K562 (cell line): Measurements from ENCODE around the gene ATP8B2. TPM values are rescaled to one million over a fixed set of nuclear protein-coding genes. Genes with fewer than 3 reads are reported as not detected.
A peak's percentile ranks its signal among the peaks of the same experiment; 100 is the strongest.

ENCODE experiments used
- ARHGAP35 ChIP-seq: fragments of 450-650 bp; IDR thresholded peaks from 2 replicates; pipeline ENCODE4 v1.6.1; 2018; ENCODE audit not compliant: partially characterized antibody
- CREBBP ChIP-seq: IDR thresholded peaks from one replicate; pipeline ENCODE4 v1.6.1; 2012; ENCODE audit warnings: low read depth, mild to moderate bottlenecking, control low read depth, inconsistent platforms, low read length
- GATAD2B ChIP-seq: fragments of 450-650 bp; IDR thresholded peaks from 2 replicates; pipeline ENCODE4 v1.6.1; 2017; ENCODE audit warnings: mild to moderate bottlenecking, borderline replicate concordance
- HDAC1 ChIP-seq, 2 experiments: fragments of 450-650 bp; IDR thresholded peaks; 2 replicates each; pipeline ENCODE4 v1.6.1; 2016 to 2017; ENCODE audit warnings: inconsistent platforms in 1 of 2, mild to moderate bottlenecking in 1 of 2, moderate library complexity in 1 of 2
- KAT7 ChIP-seq: sonication (generic); formaldehyde crosslinking; IDR thresholded peaks from 2 replicates; pipeline ENCODE4 v1.8.0; 2022; ENCODE audit warnings: missing genetic modification reagents, mild to moderate bottlenecking, borderline replicate concordance
- MEIS2 ChIP-seq: fragments of 450-650 bp; IDR thresholded peaks from 2 replicates; pipeline ENCODE4 v1.6.1; 2014; ENCODE audit warnings: mild to moderate bottlenecking; ENCODE audit not compliant: partially characterized antibody
- MIER1 ChIP-seq: fragments of 450-650 bp; IDR thresholded peaks from 2 replicates; pipeline ENCODE4 v1.6.1; 2016; ENCODE audit warnings: antibody characterized with exemption, mild to moderate bottlenecking, low read depth
- NCOA1 ChIP-seq: fragments of 450-650 bp; IDR thresholded peaks from 2 replicates; pipeline ENCODE4 v1.6.1; 2016; ENCODE audit warnings: low read depth
- NR3C1 ChIP-seq: sonication (generic); formaldehyde crosslinking; IDR thresholded peaks from 2 replicates; pipeline ENCODE4 v1.8.1; 2022; ENCODE audit warnings: missing genetic modification reagents
- POLR2AphosphoS2 ChIP-seq: IDR thresholded peaks from 2 replicates; pipeline ENCODE4 v1.6.1; 2012; ENCODE audit warnings: low read length, improper control_type of control experiment
- PRMT5 ChIP-seq: sonication (generic); formaldehyde crosslinking; IDR thresholded peaks from 2 replicates; pipeline ENCODE4 v1.5.0; 2020; ENCODE audit warnings: missing genetic modification reagents
- RHOXF2B ChIP-seq: fragments of 250-450 bp; sonication (Bioruptor Pico); conservative IDR thresholded peaks from 2 replicates; pipeline ENCODE4 v1.5.1; 2021
- SMARCA4 ChIP-seq: fragments of 450-650 bp; IDR thresholded peaks from 2 replicates; pipeline ENCODE4 v1.6.1; 2016
- STAG1 ChIP-seq: sonication (generic); formaldehyde crosslinking; IDR thresholded peaks from 2 replicates; pipeline ENCODE4 v1.5.0; 2020; ENCODE audit warnings: missing genetic modification reagents, borderline replicate concordance
- STAT5A ChIP-seq: IDR thresholded peaks from 2 replicates; pipeline ENCODE4 v1.6.1; 2012; ENCODE audit warnings: low read length, inconsistent platforms, borderline replicate concordance
- TFAM ChIP-seq: fragments of 250-450 bp; sonication (Bioruptor Pico); conservative IDR thresholded peaks from 2 replicates; pipeline ENCODE4 v1.5.0; 2021; ENCODE audit warnings: mild to moderate bottlenecking, moderate library complexity
- TOE1 ChIP-seq, 2 experiments: fragments of 450-650 bp in 1 of 2; sonication (generic) in 1 of 2; formaldehyde crosslinking in 1 of 2; IDR thresholded peaks; 2 replicates each; pipeline versions ENCODE4 v1.7.1 to v1.8.0; 2016 to 2022; ENCODE audit warnings: borderline replicate concordance in 2 of 2, mild to moderate bottlenecking in 2 of 2, antibody characterized with exemption in 1 of 2, inconsistent platforms in 1 of 2, low read depth in 1 of 2, missing genetic modification reagents in 1 of 2, moderate library complexity in 1 of 2
- ZC3H11A ChIP-seq: IDR thresholded peaks from 2 replicates; pipeline ENCODE4 v1.6.1; 2012; ENCODE audit warnings: low read depth, low read length, improper control_type of control experiment
- ZFX ChIP-seq: sonication (generic); formaldehyde crosslinking; IDR thresholded peaks from 2 replicates; pipeline ENCODE4 v1.8.0; 2022; ENCODE audit warnings: mild to moderate bottlenecking, missing genetic modification reagents, moderate library complexity
- ZNF133 ChIP-seq: fragments of 250-450 bp; sonication (Bioruptor Pico); IDR thresholded peaks from 2 replicates; pipeline ENCODE4 v1.4.0; 2020; ENCODE audit warnings: mild to moderate bottlenecking
- ZNF146 ChIP-seq: IDR thresholded peaks from one replicate; pipeline ENCODE4 v1.6.1; 2018; ENCODE audit warnings: missing compliant biosample characterization; ENCODE audit not compliant: unreplicated experiment
- ZNF507 ChIP-seq: conservative IDR thresholded peaks from 2 replicates; pipeline ENCODE4 v1.6.1; 2017; ENCODE audit warnings: missing genetic modification characterization, missing compliant biosample characterization
- polyA plus RNA-seq, 8 experiments: library from polyadenylated mRNA; depleted of rRNA in 4 of 8; stranded (reverse) in 5 of 8; unstranded in 3 of 8; fragments of >200 nt; fragmentation: Nextera tagmentation in 2 of 8; fragmentation: Illumina TruSeq in 1 of 8; extraction: Ambion mirVana in 2 of 8; extraction: Trizol in 1 of 8; gene quantifications; 2 replicates each; pipeline versions ENCODE4 v1.2.1 to v1.2.3, GENCODE V29; 2011 to 2014; ENCODE audit warnings: inconsistent platforms in 1 of 8, missing spikeins in 1 of 8
- total RNA-seq, 7 experiments: library from RNA; depleted of rRNA in 6 of 7; stranded (reverse); fragments of >200 nt in 6 of 7; fragmentation: Illumina TruSeq in 2 of 7; extraction: Trizol in 2 of 7; gene quantifications; 2 replicates each; pipeline versions ENCODE4 v1.2.1 to v1.2.3, GENCODE V29; 2011 to 2021; ENCODE audit warnings: low replicate concordance in 1 of 7
- TF ChIP-seq, protein P1 (sequence below): fragments of 250-450 bp; sonication (Bioruptor Pico); IDR thresholded peaks from 2 replicates; pipeline ENCODE4 v1.4.0; 2020; ENCODE audit warnings: mild to moderate bottlenecking, moderate library complexity
- TF ChIP-seq, protein P2 (sequence below), 2 experiments: fragments of 450-650 bp in 1 of 2; sonication (generic) in 1 of 2; formaldehyde crosslinking in 1 of 2; IDR thresholded peaks in 1 of 2; conservative IDR thresholded peaks in 1 of 2; 2 replicates each; pipeline versions ENCODE4 v1.6.1 to v1.8.1; 2016 to 2023; ENCODE audit warnings: mild to moderate bottlenecking in 2 of 2, moderate library complexity in 2 of 2, inconsistent platforms in 1 of 2, missing genetic modification reagents in 1 of 2

The ATP8B2 gene
- total and polyA plus RNA-seq, 9 of the 15 experiments (the other 6 are each of a cell fraction or from before 2014, with no cell fraction given), result 0.27 to 33.2 (median 18.4) TPM

DNA sequence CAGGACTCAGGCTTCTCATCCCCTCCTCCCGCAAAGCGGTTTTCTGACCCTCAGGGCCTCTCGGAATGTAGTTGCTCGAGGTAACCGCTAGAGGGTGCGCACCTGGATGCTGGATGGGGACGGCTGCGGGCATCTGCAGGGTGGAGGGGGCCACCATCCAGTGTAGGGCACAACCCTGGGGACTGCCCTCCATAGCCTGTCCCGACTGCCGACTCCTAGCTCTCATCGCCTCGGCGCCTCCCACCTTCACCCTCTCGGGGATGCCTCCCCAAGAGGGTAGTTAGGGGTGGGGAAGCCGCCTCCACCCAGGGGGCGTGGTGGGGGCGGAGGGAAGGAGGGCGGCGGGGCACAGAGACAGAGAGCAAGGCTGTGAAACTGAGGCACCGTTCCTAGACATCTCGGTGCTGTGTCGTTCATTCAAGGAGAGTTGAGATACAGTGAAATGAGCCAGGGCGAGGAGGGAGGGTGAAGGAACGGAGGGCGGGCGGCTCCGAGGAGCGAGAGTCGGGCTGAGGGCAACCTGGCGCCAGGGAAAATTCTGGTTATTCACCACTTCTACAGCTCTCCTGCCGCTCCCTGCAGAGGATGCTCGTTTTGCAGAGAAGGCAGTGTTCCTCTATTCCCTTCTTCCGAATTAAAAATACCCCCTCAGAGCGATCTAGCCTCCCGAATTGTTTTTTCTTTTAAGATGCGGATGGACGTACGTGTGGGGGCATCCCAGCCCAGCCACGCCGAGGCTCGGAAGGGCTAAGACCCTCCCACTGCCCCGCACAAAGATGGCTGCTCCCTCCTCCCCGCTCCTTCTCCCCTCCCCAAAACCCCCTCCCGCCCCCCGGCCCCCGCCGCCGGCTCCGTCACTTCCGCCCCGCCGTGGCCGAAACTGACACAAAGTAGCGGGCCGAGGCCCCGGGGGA lies at the start of gene ATP8B2 (continued):
- TF ChIP-seq STAT5A, result no peak
- TF ChIP-seq TOE1 (IDR thresholded peaks at IDR 0.05; ENCODE audit: borderline replicate concordance), result 0 out of 2 replicates have a peak, but pooled peaks have one; percentile 56
- no peak for TF ChIP-seq TOE1 (CRISPR knock-in tag; IDR thresholded peaks at IDR 0.05; ENCODE audit: borderline replicate concordance, low read depth)
- TF ChIP-seq ARHGAP35, result no peak
- no peak for TF ChIP-seq ZNF146 (CRISPR knock-in tag)
- no peak for TF ChIP-seq MEIS2
- TF ChIP-seq NR3C1, result no peak
- TF ChIP-seq ZC3H11A, result no peak
- TF ChIP-seq POLR2AphosphoS2, result no peak
- no peak for TF ChIP-seq MIER1
- no peak for TF ChIP-seq ZFX (CRISPR knock-in tag)
- TF ChIP-seq STAG1, result no peak
- TF ChIP-seq TFAM (CRISPR knock-in tag), result no peak
- no peak for TF ChIP-seq RHOXF2B (CRISPR knock-in tag)
- peak in 1 of 2 experiments; percentile 68; a peak in 1 of 4 replicates for TF ChIP-seq HDAC1 (IDR thresholded peaks at IDR 0.05)
- TF ChIP-seq, protein P1, sequence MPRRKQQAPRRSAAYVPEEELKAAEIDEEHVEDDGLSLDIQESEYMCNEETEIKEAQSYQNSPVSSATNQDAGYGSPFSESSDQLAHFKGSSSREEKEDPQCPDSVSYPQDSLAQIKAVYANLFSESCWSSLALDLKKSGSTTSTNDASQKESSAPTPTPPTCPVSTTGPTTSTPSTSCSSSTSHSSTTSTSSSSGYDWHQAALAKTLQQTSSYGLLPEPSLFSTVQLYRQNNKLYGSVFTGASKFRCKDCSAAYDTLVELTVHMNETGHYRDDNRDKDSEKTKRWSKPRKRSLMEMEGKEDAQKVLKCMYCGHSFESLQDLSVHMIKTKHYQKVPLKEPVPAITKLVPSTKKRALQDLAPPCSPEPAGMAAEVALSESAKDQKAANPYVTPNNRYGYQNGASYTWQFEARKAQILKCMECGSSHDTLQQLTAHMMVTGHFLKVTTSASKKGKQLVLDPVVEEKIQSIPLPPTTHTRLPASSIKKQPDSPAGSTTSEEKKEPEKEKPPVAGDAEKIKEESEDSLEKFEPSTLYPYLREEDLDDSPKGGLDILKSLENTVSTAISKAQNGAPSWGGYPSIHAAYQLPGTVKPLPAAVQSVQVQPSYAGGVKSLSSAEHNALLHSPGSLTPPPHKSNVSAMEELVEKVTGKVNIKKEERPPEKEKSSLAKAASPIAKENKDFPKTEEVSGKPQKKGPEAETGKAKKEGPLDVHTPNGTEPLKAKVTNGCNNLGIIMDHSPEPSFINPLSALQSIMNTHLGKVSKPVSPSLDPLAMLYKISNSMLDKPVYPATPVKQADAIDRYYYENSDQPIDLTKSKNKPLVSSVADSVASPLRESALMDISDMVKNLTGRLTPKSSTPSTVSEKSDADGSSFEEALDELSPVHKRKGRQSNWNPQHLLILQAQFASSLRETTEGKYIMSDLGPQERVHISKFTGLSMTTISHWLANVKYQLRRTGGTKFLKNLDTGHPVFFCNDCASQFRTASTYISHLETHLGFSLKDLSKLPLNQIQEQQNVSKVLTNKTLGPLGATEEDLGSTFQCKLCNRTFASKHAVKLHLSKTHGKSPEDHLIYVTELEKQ (CRISPR knock-in tag), result no peak
- TF ChIP-seq CREBBP, result no peak
- TF ChIP-seq, protein P2, sequence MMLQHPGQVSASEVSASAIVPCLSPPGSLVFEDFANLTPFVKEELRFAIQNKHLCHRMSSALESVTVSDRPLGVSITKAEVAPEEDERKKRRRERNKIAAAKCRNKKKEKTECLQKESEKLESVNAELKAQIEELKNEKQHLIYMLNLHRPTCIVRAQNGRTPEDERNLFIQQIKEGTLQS (IDR thresholded peaks at IDR 0.05), result no peak
- TF ChIP-seq, protein P2 (CRISPR knock-in tag; conservative IDR thresholded peaks at IDR 0.05), result no peak
- TF ChIP-seq NCOA1, result 0 out of 2 replicates have a peak, but pooled peaks have one; percentile 25
- no peak for TF ChIP-seq ZNF507 (tag)
- 0 out of 2 replicates have a peak, but pooled peaks have one; percentile 19 for TF ChIP-seq SMARCA4
- no peak for TF ChIP-seq GATAD2B
- no peak for TF ChIP-seq KAT7 (CRISPR knock-in tag)
- no peak for TF ChIP-seq PRMT5 (CRISPR knock-in tag)
- TF ChIP-seq ZNF133 (CRISPR knock-in tag), result no peak
